ENCODE measurements around the gene IFT122. TPM values are rescaled to one million over a fixed set of nuclear protein-coding genes. Genes with fewer than 3 reads are reported as not detected.
A peak's percentile ranks its signal among the peaks of the same experiment; 100 is the strongest.

The IFT122 gene
- total and polyA plus RNA-seq, 2 of the 4 experiments (the other 2 are of a cell fraction), result 16.8 to 28.0 TPM

DNA sequence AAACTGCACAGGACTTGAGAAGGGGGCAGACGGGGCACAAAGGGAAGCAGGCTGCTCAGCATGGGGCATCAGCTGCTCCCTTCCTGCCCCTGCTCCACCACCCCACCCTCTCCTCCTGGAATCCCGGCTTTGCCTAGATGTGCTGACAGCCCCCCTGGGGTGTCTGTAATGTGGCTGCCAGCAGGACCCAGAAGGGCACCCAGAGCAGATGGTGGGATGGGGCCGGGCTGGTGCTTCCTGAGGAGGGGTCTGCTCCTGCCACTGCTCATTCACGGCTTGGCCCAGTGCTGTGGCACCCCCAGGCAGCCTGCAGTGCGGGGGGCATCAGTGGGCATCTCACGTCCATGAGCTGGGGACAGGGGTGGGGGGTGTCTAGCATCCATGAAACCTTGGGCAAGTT, 113.1 kb downstream of the IFT122 start:
- no peak overlapping the region for H2BK5ac ChIP-seq (ENCODE audit: low read depth, low read length, poor library complexity, severe bottlenecking)
- peak overlapping the region; percentile 29 for H2AK9ac ChIP-seq (replicated peaks; ENCODE audit: low read depth, low read length, poor library complexity)
- ATAC-seq (ENCODE audit: low read depth) (no peak), DNase-seq (no peak)
- no peak overlapping the region for H4K8ac ChIP-seq (ENCODE audit: low read depth in 2 of 2, low read length in 2 of 2)
- TF ChIP-seq FOS (IDR thresholded peaks at IDR 0.05; ENCODE audit: low read depth, low read length), result no peak
- no peak for TF ChIP-seq MAFK (IDR thresholded peaks at IDR 0.05; ENCODE audit: low read depth, low read length)
- no peak for TF ChIP-seq MXI1 (IDR thresholded peaks at IDR 0.05; ENCODE audit: borderline replicate concordance, low read depth, low read length)
- no peaks in the 10 kb centered on the region for H3K27me3 ChIP-seq (ENCODE audit: control insufficient read depth, insufficient read depth, low read length)
- H2BK15ac ChIP-seq (ENCODE audit: low read depth, low read length), result no peak overlapping the region
- H2BK20ac ChIP-seq (ENCODE audit: low read depth, low read length), result no peak overlapping the region
- H3K56ac ChIP-seq (ENCODE audit: extremely low read depth, insufficient read depth, low read length), result no peak overlapping the region
- H3K36me3 ChIP-seq (ENCODE audit: control insufficient read depth, insufficient read depth, low read length), result peaks cover 25% of the 10 kb centered on the region
- H3K9ac ChIP-seq (ENCODE audit: low read depth, low read length), result no peak overlapping the region
- H3K4me2 ChIP-seq (ENCODE audit: low read depth, low read length), result no peak overlapping the region
- in situ Hi-C loops (cut with MboI; ENCODE audit: low sequenced_read_pairs), result no loop called here
- no peak overlapping the region for H3K18ac ChIP-seq (ENCODE audit: low read depth, low read length)
- H3K9me1 ChIP-seq (ENCODE audit: insufficient read depth, low read length), result peaks cover 13% of the 10 kb centered on the region
- no peak overlapping the region for H4K91ac ChIP-seq (ENCODE audit: insufficient read depth, low read depth, low read length)
- dilution Hi-C loops (cut with HindIII; ENCODE audit: low sequenced_read_pairs, unreplicated experiment), result no loop called here
- no peaks in the 10 kb centered on the region for H4K20me1 ChIP-seq (ENCODE audit: insufficient read depth, low read length)
- 100% methylated on average over 1 of the region's 6 CpGs; no CpG with 5 or more reads in 1 of the 2 experiments for WGBS, 2 experiments (ENCODE audit: extremely low coverage in 2 of 2, insufficient read length in 1 of 2)
- intact Hi-C loops (cut with micrococcal nuclease), result no loop called here
- no peak overlapping the region for H3K4me3 ChIP-seq (ENCODE audit: insufficient read depth, low read depth, low read length)
- CTCF ChIA-PET, result no interaction called here
- no peak overlapping the region; the same call in 1 of the 2 replicates for H3K23ac ChIP-seq (ENCODE audit: low read depth, low read length)
- H3K4me1 ChIP-seq (ENCODE audit: control insufficient read depth, insufficient read depth, low read length), result peaks cover 7% of the 10 kb centered on the region
- no peak overlapping the region for H3K4ac ChIP-seq (ENCODE audit: low read depth, low read length)
- no peak overlapping the region for H2BK120ac ChIP-seq (ENCODE audit: low read depth, low read length)
- POLR2A ChIA-PET (ENCODE audit: unreplicated experiment), result interaction anchor here (0.7 kb wide), 1 partner anchor 18 kb away, joined by 3 read pairs; no protein-coding TSS in a partner anchor
- H4K5ac ChIP-seq (ENCODE audit: low read depth, low read length), result no peak overlapping the region
- no peak overlapping the region for H3K27ac ChIP-seq (ENCODE audit: insufficient read depth, low read length)
- no peak overlapping the region for H3K14ac ChIP-seq (replicated peaks; ENCODE audit: low read depth, low read length)
- H2AFZ ChIP-seq (replicated peaks; ENCODE audit: low read length, poor library complexity), result peak overlapping the region; percentile 62
- H3K9me3 ChIP-seq (ENCODE audit: control insufficient read depth, insufficient read depth, low read length), result no peaks in the 10 kb centered on the region
- H3K79me1 ChIP-seq (ENCODE audit: low read depth in 1 of 2, low read length in 2 of 2), result peaks cover 2 to 12% of the 10 kb centered on the region in 2 experiments; a peak in 2 of 4 replicates
- BruUV-seq (replicated peaks), result no TSS peak
- peak overlapping the region; percentile 13; the same call in 1 of the 2 replicates for H2AK5ac ChIP-seq (ENCODE audit: low read depth, low read length)

Measured in IMR-90 (cell line).